H1 (cell line): Measurements from ENCODE around the gene HS2ST1. TPM values are rescaled to one million over a fixed set of nuclear protein-coding genes. Genes with fewer than 3 reads are reported as not detected.

Source experiments
- CTCF ChIA-PET: fragments of 300-600 bp; sonication (Branson Sonifier 250); formaldehyde crosslinking; loops from one replicate; lab custom pipeline; 2021; ENCODE audit not compliant: partially characterized antibody; lab: Charles Lee
- POLR2A ChIA-PET: fragments of 300-600 bp; sonication (Branson Sonifier 250); formaldehyde crosslinking; loops from one replicate; lab custom pipeline; 2021; ENCODE audit warnings: inconsistent platforms; ENCODE audit not compliant: partially characterized antibody; lab: Charles Lee
- DNase-seq, 2 experiments: peaks; one replicate each; pipeline versions ENCODE4 v3.0.0 to v3.0.0-alpha.2; 2010 to 2022; ENCODE audit warnings: low spot score in 2 of 2, low read depth in 1 of 2, mixed read lengths in 1 of 2
- FAIRE-seq: peaks from 2 replicates; lab custom pipeline; 2011; peaks lifted over from hg19 to GRCh38; lab: Jason Lieb, UNC
- H2AFZ ChIP-seq: 2 replicates; pipeline ENCODE4 v1.8.1; 2012; ENCODE audit warnings: low read length, inconsistent platforms
- H2AK5ac ChIP-seq: 2 replicates; pipeline ENCODE4 v1.6.1; 2013; ENCODE audit warnings: low read depth, low read length
- H2BK120ac ChIP-seq: replicated peaks from 2 replicates; pipeline ENCODE3; 2013; ENCODE audit warnings: low read depth, low read length, inconsistent platforms
- H2BK12ac ChIP-seq: 2 replicates; pipeline ENCODE4 v1.6.1; 2013; ENCODE audit warnings: low read depth, low read length
- H2BK15ac ChIP-seq: 2 replicates; pipeline ENCODE4 v1.6.1; 2013; ENCODE audit warnings: low read length
- H2BK20ac ChIP-seq: 2 replicates; pipeline ENCODE4 v1.6.1; 2013; ENCODE audit warnings: low read length
- H2BK5ac ChIP-seq: 2 replicates; pipeline ENCODE4 v1.6.1; 2013; ENCODE audit warnings: low read depth, low read length
- H3K14ac ChIP-seq: 2 replicates; pipeline ENCODE4 v1.6.1; 2013; ENCODE audit warnings: inconsistent platforms; ENCODE audit not compliant: insufficient read length
- H3K18ac ChIP-seq: 2 replicates; pipeline ENCODE4 v1.6.1; 2013; ENCODE audit warnings: low read length; ENCODE audit errors: extremely low read depth
- H3K23ac ChIP-seq: 2 replicates; pipeline ENCODE4 v1.6.1; 2013; ENCODE audit warnings: inconsistent platforms; ENCODE audit not compliant: insufficient read length
- H3K23me2 ChIP-seq: 2 replicates; pipeline ENCODE4 v1.6.1; 2013; ENCODE audit warnings: low read depth, low read length
- H3K27ac ChIP-seq: 2 replicates; pipeline ENCODE4 v1.6.1; 2011; ENCODE audit warnings: low read depth, low read length, inconsistent platforms
- H3K27me3 ChIP-seq, 4 experiments: replicated peaks in 1 of 4; 1 replicate in 1 of 4; 2 replicates in 3 of 4; pipeline versions ENCODE4 v1.6.1 to v1.8.1; 2011 to 2013; ENCODE audit warnings: low read length in 3 of 4, mild to moderate bottlenecking in 3 of 4, inconsistent platforms in 2 of 4, mixed read lengths in 2 of 4, moderate library complexity in 1 of 4; ENCODE audit not compliant: control insufficient read depth in 3 of 4, insufficient read depth in 3 of 4; ENCODE audit errors: extremely low read depth in 1 of 4
- H3K36me3 ChIP-seq, 4 experiments: 2 replicates each; pipeline versions ENCODE4 v1.6.1 to v1.8.1; 2011 to 2013; ENCODE audit warnings: mild to moderate bottlenecking in 4 of 4, low read length in 3 of 4, moderate library complexity in 2 of 4, control low read depth in 1 of 4, inconsistent platforms in 1 of 4; ENCODE audit not compliant: insufficient read depth in 4 of 4, control insufficient read depth in 2 of 4
- H3K4ac ChIP-seq: replicated peaks from 2 replicates; pipeline ENCODE3; 2013; ENCODE audit warnings: low read length, low read depth, mixed read lengths, inconsistent platforms; ENCODE audit not compliant: insufficient read length
- H3K4me1 ChIP-seq, 4 experiments: replicated peaks in 1 of 4; 1 replicate in 1 of 4; 2 replicates in 3 of 4; pipeline versions ENCODE4 v1.6.1 to v1.8.1; 2011 to 2013; ENCODE audit warnings: low read length in 3 of 4, inconsistent platforms in 2 of 4, mixed read lengths in 1 of 4; ENCODE audit not compliant: insufficient read depth in 4 of 4, control insufficient read depth in 3 of 4
- H3K4me2 ChIP-seq, 2 experiments: 2 replicates each; pipeline versions ENCODE4 v1.6.1 to v1.8.1; 2011 to 2013; ENCODE audit warnings: low read depth in 2 of 2, low read length in 2 of 2, control low read depth in 1 of 2, inconsistent platforms in 1 of 2, mild to moderate bottlenecking in 1 of 2; ENCODE audit not compliant: insufficient read depth in 1 of 2
- H3K4me3 ChIP-seq, 4 experiments: fragments of 200-600, 300-600 bp in 1 of 4; sonication (generic), shearing (Covaris generic), sonication (Bioruptor Twin) in 1 of 4; 2 replicates each; pipeline versions ENCODE4 v1.5.1 to v1.8.1; 2011 to 2016; ENCODE audit warnings: low read length in 4 of 4, low read depth in 3 of 4, control low read depth in 2 of 4, inconsistent platforms in 2 of 4, mild to moderate bottlenecking in 2 of 4, mixed read lengths in 1 of 4, moderate library complexity in 1 of 4; ENCODE audit not compliant: insufficient read depth in 2 of 4; ENCODE audit errors: extremely low read depth in 1 of 4
- H3K56ac ChIP-seq: replicated peaks from 2 replicates; pipeline ENCODE3; 2013; ENCODE audit warnings: low read depth, mild to moderate bottlenecking, mixed read lengths, low read length, inconsistent platforms; ENCODE audit not compliant: insufficient read length
- H3K79me1 ChIP-seq: 2 replicates; pipeline ENCODE4 v1.6.1; 2013; ENCODE audit warnings: low read depth, low read length, control low read depth
- H3K79me2 ChIP-seq, 2 experiments: 2 replicates each; pipeline versions ENCODE4 v1.6.1 to v1.8.1; 2012 to 2013; ENCODE audit warnings: low read length in 2 of 2, mild to moderate bottlenecking in 2 of 2, inconsistent platforms in 1 of 2; ENCODE audit not compliant: insufficient read depth in 2 of 2, control insufficient read depth in 1 of 2
- H3K9ac ChIP-seq, 4 experiments: replicated peaks in 1 of 4; 1 replicate in 1 of 4; 2 replicates in 3 of 4; pipeline versions ENCODE4 v1.6.1 to v1.8.1; 2011 to 2013; ENCODE audit warnings: low read depth in 3 of 4, low read length in 3 of 4, control low read depth in 2 of 4, mild to moderate bottlenecking in 2 of 4, moderate library complexity in 2 of 4, inconsistent platforms in 1 of 4; ENCODE audit errors: extremely low read depth in 1 of 4
- H3K9me3 ChIP-seq, 2 experiments: 2 replicates each; pipeline versions ENCODE4 v1.6.1 to v1.8.1; 2012 to 2013; ENCODE audit warnings: mild to moderate bottlenecking in 2 of 2, moderate library complexity in 2 of 2, control low read depth in 1 of 2, inconsistent platforms in 1 of 2, low read depth in 1 of 2, low read length in 1 of 2, mixed read lengths in 1 of 2; ENCODE audit not compliant: insufficient read depth in 2 of 2
- H4K20me1 ChIP-seq, 2 experiments: replicated peaks in 1 of 2; 2 replicates each; pipeline versions ENCODE3 to v1.8.1; 2011 to 2013; ENCODE audit warnings: inconsistent platforms in 2 of 2, low read length in 2 of 2, mild to moderate bottlenecking in 1 of 2; ENCODE audit not compliant: insufficient read depth in 2 of 2, control insufficient read depth in 1 of 2
- H4K5ac ChIP-seq: 2 replicates; pipeline ENCODE4 v1.6.1; 2013; ENCODE audit warnings: low read length, low read depth, mixed read lengths, inconsistent platforms; ENCODE audit not compliant: insufficient read length
- H4K8ac ChIP-seq: 2 replicates; pipeline ENCODE4 v1.8.0; 2013; ENCODE audit warnings: mild to moderate bottlenecking, moderate library complexity, low read length, inconsistent platforms; ENCODE audit not compliant: insufficient read depth; ENCODE audit errors: extremely low read depth
- H4K91ac ChIP-seq: replicated peaks from 2 replicates; pipeline ENCODE3; 2013; ENCODE audit warnings: low read length, mixed read lengths, inconsistent platforms; ENCODE audit not compliant: insufficient read length
- ASH2L ChIP-seq: fragments of 200-600, 300-600 bp; sonication (generic); IDR thresholded peaks from one replicate; pipeline ENCODE4 v1.7.1; 2017; ENCODE audit warnings: low read length
- BRCA1 ChIP-seq: IDR thresholded peaks from 2 replicates; pipeline ENCODE4 v1.6.1; 2012; ENCODE audit warnings: low read depth, low read length, improper control_type of control experiment
- CEBPB ChIP-seq: IDR thresholded peaks from 2 replicates; pipeline ENCODE4 v1.6.1; 2012; ENCODE audit warnings: low read depth, low read length
- CHD2 ChIP-seq: IDR thresholded peaks from 2 replicates; pipeline ENCODE4 v1.6.1; 2012; ENCODE audit warnings: low read length, improper control_type of control experiment
- CTBP2 ChIP-seq: IDR thresholded peaks from 2 replicates; pipeline ENCODE4 v1.7.0; 2011; ENCODE audit warnings: borderline replicate concordance, mild to moderate bottlenecking, moderate library complexity, mixed read lengths, low read length; ENCODE audit not compliant: insufficient read depth, insufficient read length
- FOSL1 ChIP-seq: IDR thresholded peaks from 2 replicates; pipeline ENCODE4 v1.6.1; 2011; ENCODE audit warnings: mild to moderate bottlenecking, low read depth, low read length, moderate library complexity; ENCODE audit not compliant: insufficient read depth
- JUND ChIP-seq: IDR thresholded peaks from 2 replicates; pipeline ENCODE4 v1.6.1; 2011; ENCODE audit warnings: mild to moderate bottlenecking, improper control_type of control experiment, low read length
- MAFK ChIP-seq: IDR thresholded peaks from 2 replicates; pipeline ENCODE4 v1.6.1; 2012; ENCODE audit warnings: low read depth, mild to moderate bottlenecking, improper control_type of control experiment, low read length
- NRF1 ChIP-seq: IDR thresholded peaks from 2 replicates; pipeline ENCODE4 v1.6.1; 2011; ENCODE audit warnings: mild to moderate bottlenecking, low read depth, low read length, improper control_type of control experiment
- RAD21 ChIP-seq, 2 experiments: IDR thresholded peaks in 1 of 2; conservative IDR thresholded peaks in 1 of 2; 2 replicates each; pipeline ENCODE4 v1.6.1; 2011; ENCODE audit warnings: low read depth in 2 of 2, low read length in 2 of 2, improper control_type of control experiment in 1 of 2, inconsistent platforms in 1 of 2, mild to moderate bottlenecking in 1 of 2, moderate library complexity in 1 of 2
- RNF2 ChIP-seq: fragments of 200-900, 300-1000 bp; sonication (generic); IDR thresholded peaks from 2 replicates; pipeline ENCODE4 v1.7.1; 2016; ENCODE audit warnings: borderline replicate concordance, low read depth, mild to moderate bottlenecking, antibody characterized with exemption, low read length; ENCODE audit not compliant: poor library complexity, severe bottlenecking; ENCODE audit errors: missing control alignments
- SIX5 ChIP-seq: IDR thresholded peaks from 2 replicates; pipeline ENCODE4 v1.6.1; 2011; ENCODE audit warnings: mild to moderate bottlenecking, low read depth, low read length
- SRF ChIP-seq: IDR thresholded peaks from 2 replicates; pipeline ENCODE4 v1.6.1; 2011; ENCODE audit warnings: mild to moderate bottlenecking, low read depth, low read length, moderate library complexity
- TCF12 ChIP-seq: IDR thresholded peaks from 2 replicates; pipeline ENCODE4 v1.6.1; 2011; ENCODE audit warnings: low read depth, mild to moderate bottlenecking, low read length
- WGBS, 2 experiments: shearing (Covaris generic) in 1 of 2; methylation state at CpG; one replicate each; pipeline versions ENCODE4 v1.1.6 to v1.1.7; 2013 to 2015; ENCODE audit warnings: low lambda C conversion rate in 2 of 2, mixed read lengths in 2 of 2, inconsistent platforms in 1 of 2, low coverage in 1 of 2, missing lambda C conversion rate in 1 of 2; ENCODE audit not compliant: insufficient replicate concordance in 2 of 2, insufficient coverage in 1 of 2, insufficient read length in 1 of 2; ENCODE audit errors: extremely low coverage in 1 of 2, missing lambda C conversion rate in 1 of 2; 5-methylcytosine and 5-hydroxymethylcytosine counted together
- polyA plus RNA-seq, 7 experiments: library from polyadenylated mRNA; depleted of rRNA in 3 of 7; stranded (reverse) in 5 of 7; unstranded in 2 of 7; fragments of >200 nt in 5 of 7; fragments of 200-250 nt in 2 of 7; gene quantifications; 1 replicate in 5 of 7; 2 replicates in 1 of 7; 4 replicates in 1 of 7; pipeline versions ENCODE4 v1.2.1 to v1.2.3, GENCODE V29; 2011 to 2013; ENCODE audit warnings: missing spikeins in 2 of 7, mixed read lengths in 2 of 7
- total RNA-seq: library from RNA; stranded (reverse); fragmentation: NEBNext Ultra II Directional; extraction: Animal tissue kit (Norgen Biotek cat#: 25700); gene quantifications from 2 replicates; pipeline ENCODE4 v1.2.1, GENCODE V29; 2021

Gene HS2ST1
- total and polyA plus RNA-seq, 2 of the 8 experiments (the other 6 are each of a cell fraction or from before 2014, with no cell fraction given), result 5.2 to 28.3 TPM

DNA sequence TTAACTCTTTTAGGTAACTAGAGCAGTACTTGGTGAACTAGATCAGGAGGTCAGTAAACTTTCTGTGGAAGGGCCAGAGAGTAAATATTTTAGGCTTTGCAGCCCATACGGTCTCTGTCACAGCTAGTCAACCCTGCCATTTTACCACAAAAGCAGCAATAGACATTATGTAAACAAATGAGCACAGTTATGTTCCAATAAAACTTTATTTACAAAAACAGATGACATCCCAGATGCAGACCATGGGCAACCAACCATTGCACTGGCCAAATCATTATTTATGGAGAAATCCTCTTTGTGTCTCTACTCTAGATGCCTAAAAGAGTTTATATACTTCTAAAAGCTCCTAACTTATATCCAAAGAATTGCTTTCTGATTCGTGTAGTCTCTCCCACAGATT is 192.4 kb downstream of the HS2ST1 start:
- no peak overlapping the region for H2BK15ac ChIP-seq
- H2BK120ac ChIP-seq, result no peak overlapping the region
- no peaks in the 10 kb centered on the region for H3K27me3 ChIP-seq
- H2BK5ac ChIP-seq, result no peak overlapping the region
- H4K5ac ChIP-seq, result no peak overlapping the region
- H3K4me3 ChIP-seq, result no peak overlapping the region
- H3K9me3 ChIP-seq, result no peaks in the 10 kb centered on the region
- no peak for FAIRE-seq
- H3K14ac ChIP-seq, result no peak overlapping the region
- no peak overlapping the region for H4K91ac ChIP-seq
- no peak for TF ChIP-seq CEBPB
- no peak for TF ChIP-seq SRF
- TF ChIP-seq NRF1, result no peak
- no peak for TF ChIP-seq TCF12
- no peak for TF ChIP-seq RAD21 (IDR thresholded peaks at IDR 0.05 in 1 of 2, conservative IDR thresholded peaks at IDR 0.05 in 1 of 2; ENCODE audit: low read depth in 2 of 2, low read length in 2 of 2)
- TF ChIP-seq CHD2, result no peak
- TF ChIP-seq ASH2L, result no peak
- no peak for TF ChIP-seq CTBP2
- TF ChIP-seq MAFK, result no peak
- no peak for TF ChIP-seq FOSL1
- TF ChIP-seq JUND, result no peak
- no peak for TF ChIP-seq SIX5
- no peak for TF ChIP-seq BRCA1
- no peak for TF ChIP-seq RNF2
- H4K8ac ChIP-seq, result no peak overlapping the region
- ChIA-PET CTCF (interaction anchor here (1.1 kb wide), 1 partner anchor 9 kb away, joined by 5 read pairs; no protein-coding TSS in a partner anchor), POLR2A (no interaction called here)
- H3K23ac ChIP-seq, result no peak overlapping the region
- H3K4me1 ChIP-seq, result peaks cover 0 to 4% (median 2%) of the 10 kb centered on the region in 4 experiments; a peak in 2 of 7 replicates
- H3K23me2 ChIP-seq, result no peaks in the 10 kb centered on the region
- no peak overlapping the region for H3K56ac ChIP-seq
- WGBS, 2 experiments, result 95% methylated on average over 2 of the region's 2 CpGs; no CpG with 5 or more reads in 1 of the 2 experiments
- no peaks in the 10 kb centered on the region for H3K79me1 ChIP-seq
- H2AK5ac ChIP-seq, result no peak overlapping the region
- DNase-seq, result no peak
- no peaks in the 10 kb centered on the region for H3K79me2 ChIP-seq
- H3K4me2 ChIP-seq, result no peak overlapping the region
- H4K20me1 ChIP-seq, result no peaks in the 10 kb centered on the region
- H2AFZ ChIP-seq, result no peak overlapping the region
- H2BK12ac ChIP-seq, result no peak overlapping the region
- peaks cover 0 to 3% (median 0%) of the 10 kb centered on the region in 4 experiments; a peak in 1 of 8 replicates for H3K36me3 ChIP-seq
- no peak overlapping the region for H3K4ac ChIP-seq
- H3K9ac ChIP-seq, result no peak overlapping the region
- no peak overlapping the region for H3K27ac ChIP-seq
- no peak overlapping the region for H2BK20ac ChIP-seq
- no peak overlapping the region for H3K18ac ChIP-seq
